ENCODE results near the gene SMAD2.

GRCh38 chr18:47917923-47918610, 12.4 kb downstream of the SMAD2 start:
- TF ChIP-seq, protein P1, sequence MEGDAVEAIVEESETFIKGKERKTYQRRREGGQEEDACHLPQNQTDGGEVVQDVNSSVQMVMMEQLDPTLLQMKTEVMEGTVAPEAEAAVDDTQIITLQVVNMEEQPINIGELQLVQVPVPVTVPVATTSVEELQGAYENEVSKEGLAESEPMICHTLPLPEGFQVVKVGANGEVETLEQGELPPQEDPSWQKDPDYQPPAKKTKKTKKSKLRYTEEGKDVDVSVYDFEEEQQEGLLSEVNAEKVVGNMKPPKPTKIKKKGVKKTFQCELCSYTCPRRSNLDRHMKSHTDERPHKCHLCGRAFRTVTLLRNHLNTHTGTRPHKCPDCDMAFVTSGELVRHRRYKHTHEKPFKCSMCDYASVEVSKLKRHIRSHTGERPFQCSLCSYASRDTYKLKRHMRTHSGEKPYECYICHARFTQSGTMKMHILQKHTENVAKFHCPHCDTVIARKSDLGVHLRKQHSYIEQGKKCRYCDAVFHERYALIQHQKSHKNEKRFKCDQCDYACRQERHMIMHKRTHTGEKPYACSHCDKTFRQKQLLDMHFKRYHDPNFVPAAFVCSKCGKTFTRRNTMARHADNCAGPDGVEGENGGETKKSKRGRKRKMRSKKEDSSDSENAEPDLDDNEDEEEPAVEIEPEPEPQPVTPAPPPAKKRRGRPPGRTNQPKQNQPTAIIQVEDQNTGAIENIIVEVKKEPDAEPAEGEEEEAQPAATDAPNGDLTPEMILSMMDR (IDR thresholded peaks at IDR 0.05), result no peak
- TF ChIP-seq POLR2A (IDR thresholded peaks at IDR 0.05) (no peak), POLR2AphosphoS5 (IDR thresholded peaks at IDR 0.05; ENCODE audit: insufficient read depth in 1 of 2, low read depth in 1 of 2) (no peak)
